HG03575 (cell line): ENCODE results near the gene FOLR3.
"Not testable (repeated sequence)": the region's sequence is repeated elsewhere in the genome, so short reads cannot be mapped to it uniquely, and the experiment has no call there.

ENCODE experiments used
- ATAC-seq: cut with Tn5 transposase; IDR thresholded peaks from one replicate; pipeline ENCODE4 v1.9.1; 2021; ENCODE audit not compliant: unreplicated experiment, insufficient number of reproducible peaks, low FRiP score; ENCODE audit errors: extremely low read depth

FOLR3 gene

GRCh38 chr11:72135473-72135872, at the start of gene FOLR3:
FOLR3 (plus strand) TSS chr11:72135725; CDS start chr11:72135953, 228 bp downstream.
- ATAC-seq, result not testable (repeated sequence)

DNA sequence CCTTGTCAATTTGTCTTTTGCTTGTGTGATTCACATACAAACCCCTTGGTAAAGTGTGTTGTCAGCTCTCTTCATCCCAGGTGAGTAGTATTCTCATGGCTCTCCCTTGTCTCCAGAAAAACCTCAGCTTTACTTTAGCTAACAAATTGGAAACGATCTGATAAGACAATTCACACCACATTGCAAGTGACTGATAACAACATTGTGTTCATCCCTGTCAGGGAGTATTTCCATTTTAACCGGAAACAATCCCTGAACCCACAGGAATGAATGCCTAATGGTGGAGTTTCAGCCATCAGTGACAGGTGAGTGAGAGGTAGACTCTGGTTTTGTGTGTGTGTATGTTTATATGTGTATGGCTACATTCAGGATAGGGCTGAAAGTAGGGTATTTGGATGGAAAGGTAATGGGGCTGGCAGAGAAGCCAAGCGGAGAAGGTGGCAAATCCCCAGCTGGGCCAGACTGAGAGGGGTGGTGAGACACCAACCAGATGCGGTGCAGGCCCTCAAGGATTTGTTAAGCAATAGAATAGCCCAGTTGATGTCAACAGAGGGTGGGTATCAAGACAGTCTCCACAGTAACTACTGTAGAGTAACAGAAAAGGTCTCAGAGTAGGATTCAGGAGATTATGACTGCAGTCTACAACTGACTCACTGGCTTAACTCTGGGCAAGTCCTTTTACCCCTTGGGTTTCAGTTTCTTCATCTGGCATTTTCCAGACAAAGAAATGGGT, 47.3 kb upstream of the FOLR3 start:
- ATAC-seq, result no peak

GRCh38 chr11:72091292-72091691, 44.2 kb upstream of the FOLR3 start:
- ATAC-seq, result no peak

GRCh38 chr11:72098741-72099140, 36.8 kb upstream of the FOLR3 start:
- no peak for ATAC-seq

- no peak for ATAC-seq
Measured at GRCh38 chr11:72100009-72100408, 35.5 kb upstream of the FOLR3 start.

GRCh38 chr11:72100462-72100861, 35.1 kb upstream of the FOLR3 start:
- ATAC-seq, result no peak

DNA sequence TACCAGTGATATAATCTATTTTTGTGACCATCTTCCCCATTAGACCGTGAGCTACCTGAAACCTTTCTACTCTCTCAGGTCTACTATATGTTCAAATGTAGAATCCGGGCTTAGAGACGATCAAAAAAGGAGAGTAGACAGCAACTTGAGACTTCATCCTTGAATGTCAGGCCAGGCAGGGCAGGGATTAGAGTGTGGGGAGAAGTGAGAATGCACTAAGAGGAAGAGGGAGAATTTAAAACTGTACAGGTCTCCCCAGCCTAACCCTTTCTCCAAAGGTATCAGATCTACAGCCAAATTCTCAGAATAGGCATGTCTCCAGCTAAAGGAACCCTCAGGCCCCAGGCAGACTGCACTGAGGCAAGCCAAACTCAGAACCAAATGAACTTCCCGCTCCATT, 33.4 kb upstream of the FOLR3 start:
- no peak for ATAC-seq

GRCh38 chr11:72102631-72102945, 32.9 kb upstream of the FOLR3 start:
- ATAC-seq, result no peak

DNA sequence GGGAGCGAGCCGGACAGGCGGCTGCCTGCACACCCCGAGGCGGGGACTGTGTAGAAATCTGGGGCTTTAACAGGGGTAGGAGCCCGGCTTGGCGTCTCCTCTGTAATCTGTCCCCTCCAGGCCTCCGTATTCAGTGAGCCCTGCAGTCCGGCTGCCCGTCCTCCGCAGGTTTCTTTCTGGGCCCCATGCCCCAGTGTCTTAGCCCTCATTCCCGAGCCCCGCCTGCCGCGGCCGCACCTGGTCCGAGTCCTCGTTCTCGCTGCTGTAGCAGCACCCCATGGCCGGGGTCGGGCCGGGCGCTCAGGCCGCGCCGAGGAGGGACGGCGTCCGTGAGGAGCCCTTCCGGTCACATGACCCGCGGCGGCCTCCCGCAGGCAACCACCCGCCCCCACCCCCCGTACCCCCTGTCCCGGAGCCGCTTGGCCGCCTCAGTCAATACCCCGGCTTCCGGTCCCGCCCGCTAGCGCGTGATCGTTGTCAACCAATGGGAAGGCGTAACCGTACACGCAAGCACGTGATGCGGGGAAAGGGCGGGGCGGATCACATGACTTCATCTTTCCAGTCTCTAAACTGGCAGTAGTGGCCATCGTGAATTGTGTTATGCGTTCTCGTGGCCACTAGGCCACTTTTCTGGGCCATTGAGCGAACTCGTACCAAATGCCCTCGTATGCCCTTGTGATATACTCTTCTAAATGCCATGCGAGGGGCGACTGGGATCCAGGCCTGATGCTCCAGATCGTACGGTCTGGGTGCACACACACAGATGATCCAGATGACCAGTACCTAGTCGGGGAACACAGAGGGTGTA, 32.4 kb upstream of the FOLR3 start, which contains the start of gene LAMTOR1:
Gene LAMTOR1, minus strand, starts transcription at position 352 of the 808 bp plus-strand sequence. Its CDS starts 73 bp downstream, at position 279.
- no peak for ATAC-seq

DNA sequence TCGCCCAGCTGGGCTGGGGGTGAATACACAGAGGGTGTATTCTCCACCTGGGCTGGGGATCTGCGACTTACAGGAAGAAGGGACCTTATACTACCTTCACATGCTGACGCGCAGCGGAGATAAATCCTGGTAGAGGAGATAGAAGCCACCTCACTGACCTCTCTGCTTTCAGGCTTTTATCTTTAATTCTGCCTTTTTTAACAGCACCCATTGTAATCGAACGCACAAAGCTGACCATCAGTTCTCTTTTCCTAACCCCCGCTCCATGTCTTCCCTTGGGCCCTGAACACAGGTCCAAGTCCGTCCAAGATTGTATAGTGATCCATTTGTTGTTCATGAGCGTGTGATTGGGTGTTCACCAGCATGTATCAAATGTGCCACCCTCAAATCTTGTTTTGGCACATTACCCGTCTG, 31.8 kb upstream of the FOLR3 start:
- no peak for ATAC-seq

DNA sequence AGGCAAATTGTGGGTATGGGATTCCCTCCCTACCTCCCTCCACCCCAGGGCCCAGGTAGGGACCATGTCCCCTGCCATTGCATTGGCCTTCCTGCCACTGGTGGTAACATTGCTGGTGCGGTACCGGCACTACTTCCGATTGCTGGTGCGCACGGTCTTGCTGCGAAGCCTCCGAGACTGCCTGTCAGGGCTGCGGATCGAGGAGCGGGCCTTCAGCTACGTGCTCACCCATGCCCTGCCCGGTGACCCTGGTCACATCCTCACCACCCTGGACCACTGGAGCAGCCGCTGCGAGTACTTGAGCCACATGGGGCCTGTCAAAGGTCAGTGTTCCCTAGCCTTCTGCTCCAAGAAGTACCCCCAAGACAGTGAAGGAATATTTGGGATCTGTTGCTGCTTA, 29.6 kb upstream of the FOLR3 start, which contains the start of gene TOMT:
Gene TOMT, plus strand, starts transcription at position 37 of the 400 bp plus-strand sequence. Its CDS starts 28 bp downstream, at position 65.
- no peak for ATAC-seq

GRCh38 chr11:72111300-72112142, 24.0 kb upstream of the FOLR3 start:
- ATAC-seq, result no peak

DNA sequence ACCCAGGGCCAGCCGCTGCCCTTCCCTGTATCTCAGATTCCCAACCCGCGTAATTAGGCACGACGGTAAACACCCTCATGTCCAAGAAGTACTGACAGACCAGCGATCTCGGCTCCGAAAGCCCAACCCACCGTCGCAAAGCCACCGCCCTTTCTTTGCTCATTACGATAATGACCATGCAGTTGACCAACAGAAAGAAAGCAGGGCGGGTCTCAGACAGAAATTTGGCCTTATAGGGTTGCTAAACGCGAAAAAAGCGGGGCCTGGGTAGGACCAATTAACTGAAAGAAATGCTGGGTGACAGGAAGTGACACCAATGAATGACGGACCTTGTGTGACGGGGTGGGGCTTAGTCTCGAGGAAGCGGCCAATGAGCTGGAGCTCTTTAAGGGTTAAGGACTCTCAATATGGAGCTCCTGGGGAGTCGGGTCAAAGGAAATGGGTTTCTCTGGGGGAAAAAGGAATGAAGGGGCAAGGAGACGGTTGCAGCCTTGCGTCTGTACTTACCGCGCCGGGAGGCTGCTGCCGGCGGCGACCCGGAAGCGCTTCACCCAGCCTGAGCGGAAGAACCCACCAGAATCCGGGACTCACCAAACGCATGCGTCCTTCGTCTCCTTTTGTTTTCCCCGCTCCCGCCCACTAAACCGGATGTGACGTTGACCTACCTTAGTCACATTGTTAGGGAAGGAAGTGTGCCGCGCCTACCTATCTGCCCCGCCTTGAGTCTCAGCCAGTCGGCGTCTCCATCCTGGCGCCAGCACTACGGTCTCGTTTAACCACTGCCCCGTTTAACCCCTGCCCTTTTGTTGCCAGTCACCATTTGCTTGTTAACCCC, 23.2 kb upstream of the FOLR3 start, which contains the start of gene ANAPC15:
Gene ANAPC15, minus strand, starts transcription at position 553 of the 835 bp plus-strand sequence. CDS start 1,419 bp downstream, outside the sequence.
- ATAC-seq, result peak; percentile 48

- no peak for ATAC-seq
Measured at GRCh38 chr11:72112978-72113808, 22.3 kb upstream of the FOLR3 start.

DNA sequence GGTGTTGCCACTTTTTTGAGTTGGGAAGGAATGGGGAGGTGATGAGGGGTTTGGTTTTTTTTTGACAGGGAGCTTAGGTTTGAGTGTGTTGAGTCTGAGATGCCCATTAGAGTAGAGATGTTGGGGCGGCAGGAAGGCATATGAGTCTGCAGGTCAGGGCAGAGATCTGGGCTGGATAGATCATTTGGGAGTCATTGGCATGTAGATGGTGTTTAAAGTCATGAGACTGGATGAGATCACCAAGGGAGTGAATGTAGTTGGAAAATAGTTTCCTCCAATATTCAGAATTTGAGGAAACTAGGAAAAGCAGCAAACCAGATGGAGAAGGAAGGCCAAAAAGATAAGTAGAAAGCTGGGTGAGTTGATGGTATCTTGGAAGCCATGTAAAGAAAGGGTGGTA, 21.0 kb upstream of the FOLR3 start:
- ATAC-seq, result no peak

DNA sequence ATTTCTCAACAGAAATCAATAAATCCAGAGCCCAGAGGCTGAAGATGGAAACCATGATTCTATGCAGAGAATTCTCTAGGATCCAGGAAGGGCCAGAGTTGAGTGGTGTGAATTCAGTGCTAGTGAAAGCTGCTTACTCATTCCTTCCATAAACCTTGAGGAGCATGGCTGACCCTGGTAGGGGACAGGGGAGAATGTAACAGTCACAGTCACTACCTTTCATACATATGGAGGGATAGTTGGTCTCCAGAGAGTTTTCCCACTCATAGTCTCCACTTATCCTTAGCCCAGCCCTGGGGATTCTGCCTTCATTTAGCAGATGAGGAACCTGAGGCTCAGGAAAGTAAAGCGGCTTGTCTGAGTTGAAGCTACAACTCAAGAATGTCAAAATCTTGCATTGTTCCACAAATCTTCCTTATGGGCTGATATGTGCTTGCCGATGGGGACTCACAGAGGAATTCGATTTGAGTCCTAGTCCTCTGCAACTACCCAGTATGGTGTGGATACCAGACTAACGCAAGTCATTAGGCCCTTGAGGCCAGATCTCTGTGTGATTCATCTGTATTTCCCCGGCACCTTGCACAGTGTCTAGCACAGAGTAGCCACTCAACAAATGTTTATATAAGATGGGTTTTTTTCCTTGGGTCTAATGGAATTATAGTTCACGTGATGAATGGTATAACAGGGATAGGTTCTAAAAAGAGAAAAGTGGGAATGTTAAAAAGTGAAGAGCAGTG, 19.3 kb upstream of the FOLR3 start:
- no peak for ATAC-seq

DNA sequence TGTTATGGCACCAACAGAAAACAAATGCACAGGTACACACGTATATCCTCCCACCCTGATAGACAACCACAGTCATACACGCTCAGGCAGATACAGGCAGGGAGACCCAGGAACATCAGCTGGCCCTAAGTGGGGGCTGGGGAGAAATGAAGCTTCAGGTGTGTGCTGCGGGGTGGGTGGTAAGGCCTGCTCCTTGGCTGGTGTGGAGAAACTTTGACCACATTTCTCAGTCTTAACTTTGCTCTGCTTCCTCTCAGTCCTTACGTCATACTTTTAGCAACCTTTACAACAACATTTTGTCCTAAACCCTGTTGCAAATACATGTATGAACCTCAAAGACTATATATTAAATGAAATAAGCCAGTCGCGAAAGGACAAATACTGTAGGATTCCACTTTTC, 16.3 kb upstream of the FOLR3 start:
- no peak for ATAC-seq
